WTC11 (cell line): ENCODE measurements around the gene CHPT1. TPM values are rescaled to one million over a fixed set of nuclear protein-coding genes. Genes with fewer than 3 reads are reported as not detected.
A peak's percentile ranks its signal among the peaks of the same experiment; 100 is the strongest.

ENCODE experiments used
- ATAC-seq: fragments of 200-7000 bp; cut with Tn5 transposase; 2 replicates; pipeline ENCODE4 v1.10.0; 2021; ENCODE audit warnings: mild to moderate bottlenecking, moderate library complexity
- CTCF ChIA-PET: fragments of 300-600 bp; sonication (Branson Sonifier 250); formaldehyde crosslinking; loops from one replicate; lab custom pipeline; 2021; ENCODE audit warnings: antibody characterized with exemption; lab: Charles Lee
- POLR2A ChIA-PET: fragments of 350-600 bp; sonication (Branson Sonifier 250); formaldehyde crosslinking; loops from one replicate; lab custom pipeline; 2021; ENCODE audit warnings: antibody characterized with exemption; lab: Charles Lee
- DNase-seq: peaks from one replicate; pipeline ENCODE4 v3.0.0; 2021; ENCODE audit warnings: low spot score
- H3K27ac Mint-ChIP-seq: 2 replicates; pipeline ENCODE4 v1.8.0; 2021; ENCODE audit warnings: mixed read lengths
- H3K27me3 Mint-ChIP-seq: 2 replicates; pipeline ENCODE4 v1.8.0; 2021; ENCODE audit warnings: low read depth, mild to moderate bottlenecking, moderate library complexity, mixed read lengths
- H3K36me3 Mint-ChIP-seq: 2 replicates; pipeline ENCODE4 v1.8.0; 2021; ENCODE audit warnings: mixed read lengths
- H3K4me1 Mint-ChIP-seq: 2 replicates; pipeline ENCODE4 v1.8.0; 2022; ENCODE audit warnings: mixed read lengths
- H3K4me3 Mint-ChIP-seq: 2 replicates; pipeline ENCODE4 v1.8.0; 2021; ENCODE audit warnings: mild to moderate bottlenecking, moderate library complexity, mixed read lengths
- H3K9me3 Mint-ChIP-seq: 2 replicates; pipeline ENCODE4 v1.8.0; 2021; ENCODE audit warnings: mixed read lengths
- AFF4 ChIP-seq: sonication (generic); formaldehyde crosslinking; IDR thresholded peaks from 2 replicates; pipeline ENCODE4 v1.8.1; 2023; ENCODE audit warnings: mild to moderate bottlenecking, missing genetic modification reagents, borderline replicate concordance
- CBFB ChIP-seq: sonication (generic); formaldehyde crosslinking; IDR thresholded peaks from 2 replicates; pipeline ENCODE4 v1.8.1; 2022; ENCODE audit warnings: mild to moderate bottlenecking, low read depth, missing genetic modification reagents
- CREB1 ChIP-seq: sonication (generic); formaldehyde crosslinking; IDR thresholded peaks from 2 replicates; pipeline ENCODE4 v1.8.0; 2023; ENCODE audit warnings: mild to moderate bottlenecking, missing genetic modification reagents
- CTCF ChIP-seq: fragments of 200-600 bp; IDR thresholded peaks from 2 replicates; pipeline ENCODE4 v1.8.0; 2022; ENCODE audit warnings: antibody characterized with exemption
- E2F1 ChIP-seq: sonication (generic); formaldehyde crosslinking; IDR thresholded peaks from 2 replicates; pipeline ENCODE4 v1.8.0; 2022; ENCODE audit warnings: mild to moderate bottlenecking, missing genetic modification reagents
- E2F5 ChIP-seq: sonication (generic); formaldehyde crosslinking; IDR thresholded peaks from 2 replicates; pipeline ENCODE4 v1.8.1; 2022; ENCODE audit warnings: mild to moderate bottlenecking, moderate library complexity, missing genetic modification reagents
- FOXJ3 ChIP-seq: sonication (generic); formaldehyde crosslinking; IDR thresholded peaks from 2 replicates; pipeline ENCODE4 v1.9.0; 2021; ENCODE audit warnings: missing genetic modification reagents, mild to moderate bottlenecking, borderline replicate concordance
- FOXP4 ChIP-seq: sonication (generic); formaldehyde crosslinking; IDR thresholded peaks from 2 replicates; pipeline ENCODE4 v1.8.0; 2022; ENCODE audit warnings: mild to moderate bottlenecking, missing genetic modification reagents
- GRHL2 ChIP-seq: fragments of 250-450 bp; sonication (Bioruptor Pico); IDR thresholded peaks from 2 replicates; pipeline ENCODE4 v1.8.0; 2022; ENCODE audit warnings: mild to moderate bottlenecking, moderate library complexity; ENCODE audit not compliant: insufficient replicate concordance, severe bottlenecking
- JAZF1 ChIP-seq: fragments of 250-450 bp; sonication (Bioruptor Pico); IDR thresholded peaks from 2 replicates; pipeline ENCODE4 v1.9.0; 2021; ENCODE audit warnings: moderate library complexity, mild to moderate bottlenecking, inconsistent platforms
- MXD4 ChIP-seq: fragments of 250-450 bp; sonication (Bioruptor Pico); IDR thresholded peaks from 2 replicates; pipeline ENCODE4 v1.8.0; 2021; ENCODE audit warnings: mild to moderate bottlenecking, moderate library complexity, borderline replicate concordance
- OVOL2 ChIP-seq: fragments of 250-450 bp; sonication (Bioruptor Pico); IDR thresholded peaks from 2 replicates; pipeline ENCODE4 v1.9.0; 2021; ENCODE audit warnings: mild to moderate bottlenecking, borderline replicate concordance
- PRDM15 ChIP-seq: sonication (generic); formaldehyde crosslinking; IDR thresholded peaks from 2 replicates; pipeline ENCODE4 v1.8.0; 2022; ENCODE audit warnings: missing genetic modification reagents
- RORB ChIP-seq: fragments of 250-450 bp; sonication (Bioruptor Pico); IDR thresholded peaks from 2 replicates; pipeline ENCODE4 v1.9.0; 2021; ENCODE audit warnings: mild to moderate bottlenecking
- ZNF219 ChIP-seq: sonication (generic); formaldehyde crosslinking; IDR thresholded peaks from 2 replicates; pipeline ENCODE4 v1.8.0; 2023; ENCODE audit warnings: missing genetic modification reagents, mild to moderate bottlenecking, borderline replicate concordance
- ZNF416 ChIP-seq: fragments of 250-450 bp; sonication (Bioruptor Pico); IDR thresholded peaks from 2 replicates; pipeline ENCODE4 v1.9.0; 2021; ENCODE audit warnings: mild to moderate bottlenecking, inconsistent platforms
- ZNF671 ChIP-seq: fragments of 250-450 bp; sonication (Bioruptor Pico); IDR thresholded peaks from 2 replicates; pipeline ENCODE4 v1.8.0; 2021; ENCODE audit warnings: mild to moderate bottlenecking
- total RNA-seq: library from RNA; stranded (reverse); gene quantifications from 3 replicates; pipeline ENCODE4 v1.2.3, GENCODE V29; 2021

Gene CHPT1
- total RNA-seq, 1 experiment from 2014 or later: 19.1 TPM

GRCh38 chr12:101700299-101700820 is 2.9 kb downstream of the CHPT1 start (continued):
- TF ChIP-seq FOXP4: no peak

GRCh38 chr12:101703487-101703886 is 6.0 kb downstream of the CHPT1 start:
- Mint-ChIP-seq H3K9me3 (no peaks in the 10 kb centered on the region), H3K4me3 (no peak overlapping the region), H3K27me3 (no peaks in the 10 kb centered on the region; the same call in 1 of the 2 replicates), H3K27ac (no peak overlapping the region), H3K4me1 (peaks cover 30% of the 10 kb centered on the region), H3K36me3 (0 out of 2 replicates have a peak, but pooled peaks cover 3% of the 10 kb centered on the region)
- peak; percentile 92 for ATAC-seq
- DNase-seq: no peak
- TF ChIP-seq PRDM15 (no peak), ZNF671 (CRISPR knock-in tag) (no peak), AFF4 (CRISPR knock-in tag) (no peak), CBFB (CRISPR knock-in tag) (no peak), OVOL2 (CRISPR knock-in tag) (no peak), RORB (CRISPR knock-in tag) (no peak)
- POLR2A ChIA-PET: no interaction called here
- CTCF ChIA-PET: no interaction called here

GRCh38 chr12:101706403-101706802 is 9.0 kb downstream of the CHPT1 start:
- ATAC-seq: no peak
- TF ChIP-seq E2F1 (CRISPR knock-in tag) (no peak), JAZF1 (CRISPR knock-in tag) (no peak), MXD4 (CRISPR knock-in tag) (no peak), ZNF416 (no peak), CREB1 (no peak), FOXJ3 (CRISPR knock-in tag) (no peak), OVOL2 (CRISPR knock-in tag) (no peak), ZNF219 (CRISPR knock-in tag) (no peak), CTCF (no peak), E2F5 (CRISPR knock-in tag) (no peak), GRHL2 (CRISPR knock-in tag) (no peak), ZNF671 (CRISPR knock-in tag) (no peak)
- TF ChIP-seq, all 79 proteins: peak for 0
- Mint-ChIP-seq H3K4me3 (no peak overlapping the region), H3K9me3 (no peaks in the 10 kb centered on the region), H3K27me3 (no peaks in the 10 kb centered on the region; the same call in 1 of the 2 replicates), H3K4me1 (peaks cover 18% of the 10 kb centered on the region), H3K36me3 (0 out of 2 replicates have a peak, but pooled peaks cover 3% of the 10 kb centered on the region), H3K27ac (no peak overlapping the region)
- ChIA-PET CTCF (no interaction called here), POLR2A (no interaction called here)
- DNase-seq: no peak
